NOMO-1 treated with DMSO at 0.1 percent for 48 hours (cell line): ENCODE results near the gene UBE2E3.

Experiments used
- DNase-seq: peaks from one replicate; lab custom pipeline; 2025; ENCODE audit not compliant: unreplicated experiment; lab: John Stamatoyannopoulos, UW

UBE2E3 gene

GRCh38 chr2:180980106-180980942, at the start of gene UBE2E3:
Gene UBE2E3, plus strand, starts transcription at chr2:180980605. Its CDS starts 1,438 bp downstream, at chr2:180982043.
- DNase-seq, result peak; percentile 70

- DNase-seq, result no peak
These were observed 48.6 kb upstream of the UBE2E3 start for GRCh38 chr2:180931841-180932240.

GRCh38 chr2:180933332-180933731, 47.1 kb upstream of the UBE2E3 start:
- DNase-seq, result peak; percentile 18

- no peak for DNase-seq
These were observed 45.5 kb upstream of the UBE2E3 start for GRCh38 chr2:180934911-180935310.

- DNase-seq, result peak; percentile 50
These were observed 42.9 kb upstream of the UBE2E3 start for GRCh38 chr2:180937480-180937879.

- DNase-seq, result no peak
These were observed 42.0 kb upstream of the UBE2E3 start for GRCh38 chr2:180938451-180938850.

GRCh38 chr2:180943275-180943674, 37.1 kb upstream of the UBE2E3 start:
- DNase-seq, result no peak

GRCh38 chr2:180944372-180944771, 36.0 kb upstream of the UBE2E3 start:
- DNase-seq, result no peak

GRCh38 chr2:180947208-180947689, 33.2 kb upstream of the UBE2E3 start:
- DNase-seq, result no peak

GRCh38 chr2:180949896-180950295, 30.5 kb upstream of the UBE2E3 start:
- no peak for DNase-seq

- no peak for DNase-seq
These were observed 28.3 kb upstream of the UBE2E3 start for GRCh38 chr2:180952082-180952481.

GRCh38 chr2:180952731-180953336, 27.6 kb upstream of the UBE2E3 start:
- no peak for DNase-seq

GRCh38 chr2:180953550-180953949, 26.9 kb upstream of the UBE2E3 start:
- DNase-seq, result no peak

GRCh38 chr2:180955101-180955500, 25.3 kb upstream of the UBE2E3 start:
- no peak for DNase-seq

- no peak for DNase-seq
These were observed 20.6 kb upstream of the UBE2E3 start for GRCh38 chr2:180959787-180960186.

- DNase-seq, result no peak
These were observed 19.4 kb upstream of the UBE2E3 start for GRCh38 chr2:180960982-180961381.

GRCh38 chr2:180962727-180963314, 17.6 kb upstream of the UBE2E3 start:
- no peak for DNase-seq

GRCh38 chr2:180966378-180966777, 14.0 kb upstream of the UBE2E3 start:
- DNase-seq, result no peak

- no peak for DNase-seq
These were observed 11.3 kb upstream of the UBE2E3 start for GRCh38 chr2:180969124-180969523.

- DNase-seq, result no peak
These were observed 10.4 kb upstream of the UBE2E3 start for GRCh38 chr2:180970016-180970415.

GRCh38 chr2:180971811-180972210, 8.6 kb upstream of the UBE2E3 start:
- DNase-seq, result no peak

- DNase-seq, result no peak
These were observed 4.8 kb upstream of the UBE2E3 start for GRCh38 chr2:180975585-180975984.
